Measurements from ENCODE around the gene RHOXF2B. TPM values are rescaled to one million over a fixed set of nuclear protein-coding genes. Genes with fewer than 3 reads are reported as not detected.

The RHOXF2B gene
- total and polyA plus RNA-seq, 2 donors, result 0.05 TPM; not detected in 1

GRCh38 chrX:120029354-120029753, 48.1 kb downstream of the RHOXF2B start:
- no peak for DNase-seq (ENCODE audit: low read depth in 6 of 9, low spot score in 9 of 9)
- no peak overlapping the region for H3K4me3 ChIP-seq (ENCODE audit: low read length in 2 of 2)
- H3K4me1 ChIP-seq (ENCODE audit: control insufficient read depth in 2 of 2, insufficient read depth in 2 of 2, low read length in 2 of 2), result no peaks in the 10 kb centered on the region
- H3K27me3 ChIP-seq (ENCODE audit: control insufficient read depth in 2 of 2, insufficient read depth in 1 of 2, low read length in 1 of 2), result no peaks in the 10 kb centered on the region
- no peaks in the 10 kb centered on the region for H3K9me3 ChIP-seq (ENCODE audit: control insufficient read depth in 2 of 2, insufficient read depth in 1 of 2, low read length in 1 of 2)
- H3K36me3 ChIP-seq (ENCODE audit: control insufficient read depth in 2 of 2, insufficient read depth in 2 of 2, low read length in 1 of 2), result no peaks in the 10 kb centered on the region
- no peak overlapping the region for H3K27ac ChIP-seq (ENCODE audit: low read depth in 1 of 2, low read length in 1 of 2)
- 70% methylated on average over 3 of the region's 3 CpGs for WGBS

- no peak for DNase-seq (ENCODE audit: low read depth in 6 of 9, low spot score in 9 of 9)
- Histone ChIP-seq H3K9me3 (ENCODE audit: control insufficient read depth in 2 of 2, insufficient read depth in 1 of 2, low read length in 1 of 2) (no peaks in the 10 kb centered on the region), H3K27ac (ENCODE audit: low read depth in 1 of 2, low read length in 1 of 2) (no peak overlapping the region), H3K4me1 (ENCODE audit: control insufficient read depth in 2 of 2, insufficient read depth in 2 of 2, low read length in 2 of 2) (no peaks in the 10 kb centered on the region), H3K27me3 (ENCODE audit: control insufficient read depth in 2 of 2, insufficient read depth in 1 of 2, low read length in 1 of 2) (peaks cover 0 to 3% of the 10 kb centered on the region in 2 donors), H3K4me3 (ENCODE audit: low read length in 2 of 2) (no peak overlapping the region), H3K36me3 (ENCODE audit: control insufficient read depth in 2 of 2, insufficient read depth in 2 of 2, low read length in 1 of 2) (no peaks in the 10 kb centered on the region)
- 91% methylated on average over 5 of the region's 5 CpGs for WGBS
Measured at GRCh38 chrX:120023259-120023658, 54.2 kb downstream of the RHOXF2B start.

GRCh38 chrX:120022763-120023162, 54.7 kb downstream of the RHOXF2B start:
- no peak for DNase-seq (ENCODE audit: low read depth in 6 of 9, low spot score in 9 of 9)
- H3K27ac ChIP-seq (ENCODE audit: low read depth in 1 of 2, low read length in 1 of 2), result no peak overlapping the region
- H3K27me3 ChIP-seq (ENCODE audit: control insufficient read depth in 2 of 2, insufficient read depth in 1 of 2, low read length in 1 of 2), result peaks cover 0 to 4% of the 10 kb centered on the region in 2 donors
- 91% methylated on average over 5 of the region's 5 CpGs for WGBS
- no peaks in the 10 kb centered on the region for H3K9me3 ChIP-seq (ENCODE audit: control insufficient read depth in 2 of 2, insufficient read depth in 1 of 2, low read length in 1 of 2)
- no peak overlapping the region for H3K4me3 ChIP-seq (ENCODE audit: low read length in 2 of 2)
- no peaks in the 10 kb centered on the region for H3K36me3 ChIP-seq (ENCODE audit: control insufficient read depth in 2 of 2, insufficient read depth in 2 of 2, low read length in 1 of 2)
- no peaks in the 10 kb centered on the region for H3K4me1 ChIP-seq (ENCODE audit: control insufficient read depth in 2 of 2, insufficient read depth in 2 of 2, low read length in 2 of 2)

Other genes starting within 250 kb of the RHOXF2B start
- gene UPF3B, start 224.7 kb downstream of the RHOXF2B start, total RNA-seq, result 5.0 TPM
- gene UPF3B, start 224.7 kb downstream of the RHOXF2B start, polyA plus RNA-seq, result 13.7 TPM
- 28.6 TPM for gene RNF113A, start 206.0 kb downstream of the RHOXF2B start, total RNA-seq
- gene RNF113A, start 206.0 kb downstream of the RHOXF2B start, polyA plus RNA-seq, result 34.3 TPM
- gene NDUFA1, start 205.9 kb downstream of the RHOXF2B start, total RNA-seq, result 208 TPM
- 120 TPM for gene NDUFA1, start 205.9 kb downstream of the RHOXF2B start, polyA plus RNA-seq
- 0.09 TPM for gene AKAP14, start 181.8 kb downstream of the RHOXF2B start, total RNA-seq
- 0.34 TPM for gene AKAP14, start 181.8 kb downstream of the RHOXF2B start, polyA plus RNA-seq
- 6.0 TPM for gene NKAP, start 133.9 kb downstream of the RHOXF2B start, total RNA-seq
- gene NKAP, start 133.9 kb downstream of the RHOXF2B start, polyA plus RNA-seq, result 12.0 TPM
- 0.42 TPM for gene RHOXF1, start 38.2 kb upstream of the RHOXF2B start, total RNA-seq
- 0.39 TPM for gene RHOXF1, start 38.2 kb upstream of the RHOXF2B start, polyA plus RNA-seq
- not detected for gene RHOXF2, start 80.9 kb upstream of the RHOXF2B start, total RNA-seq
- gene RHOXF2, start 80.9 kb upstream of the RHOXF2B start, polyA plus RNA-seq, result 0.16 TPM
- gene ZBTB33, start 173.1 kb upstream of the RHOXF2B start, total RNA-seq, result 21.2 TPM
- gene ZBTB33, start 173.1 kb upstream of the RHOXF2B start, polyA plus RNA-seq, result 11.8 TPM
- 3.3 TPM for gene TMEM255A, start 233.8 kb upstream of the RHOXF2B start, total RNA-seq
- gene TMEM255A, start 233.8 kb upstream of the RHOXF2B start, polyA plus RNA-seq, result 6.4 TPM